Mucosa of rectum (tissue), 2 donors: ENCODE measurements around the gene JKAMP.

Experiments used
- H3K27ac ChIP-seq, 2 donors: one replicate each; pipeline ENCODE4 v1.7.0; 2013; ENCODE audit warnings: inconsistent platforms in 2 of 2, low read depth in 2 of 2, low read length in 2 of 2
- H3K27me3 ChIP-seq, 2 donors: one replicate each; pipeline ENCODE4 v1.7.0; 2013; ENCODE audit warnings: low read length in 2 of 2; ENCODE audit not compliant: control insufficient read depth in 2 of 2, insufficient read depth in 2 of 2
- H3K36me3 ChIP-seq, 2 donors: one replicate each; pipeline ENCODE4 v1.7.0; 2013; ENCODE audit warnings: low read length in 2 of 2; ENCODE audit not compliant: control insufficient read depth in 2 of 2, insufficient read depth in 2 of 2
- H3K4me1 ChIP-seq, 2 donors: one replicate each; pipeline ENCODE4 v1.7.0; 2013; ENCODE audit warnings: low read length in 2 of 2, mild to moderate bottlenecking in 1 of 2; ENCODE audit not compliant: control insufficient read depth in 2 of 2, insufficient read depth in 2 of 2
- H3K4me3 ChIP-seq, 2 donors: one replicate each; pipeline ENCODE4 v1.7.0; 2013; ENCODE audit warnings: low read length in 2 of 2
- H3K9ac ChIP-seq, 2 donors: one replicate each; pipeline ENCODE4 v1.7.0; 2013; ENCODE audit warnings: low read length in 2 of 2, low read depth in 1 of 2, mild to moderate bottlenecking in 1 of 2
- H3K9me3 ChIP-seq, 2 donors: one replicate each; pipeline ENCODE4 v1.7.0; 2013; ENCODE audit warnings: low read length in 2 of 2; ENCODE audit not compliant: control insufficient read depth in 2 of 2
- donor health status: healthy.
- donor health status: Normal muscosa, but diverticular disease.

Gene JKAMP

DNA sequence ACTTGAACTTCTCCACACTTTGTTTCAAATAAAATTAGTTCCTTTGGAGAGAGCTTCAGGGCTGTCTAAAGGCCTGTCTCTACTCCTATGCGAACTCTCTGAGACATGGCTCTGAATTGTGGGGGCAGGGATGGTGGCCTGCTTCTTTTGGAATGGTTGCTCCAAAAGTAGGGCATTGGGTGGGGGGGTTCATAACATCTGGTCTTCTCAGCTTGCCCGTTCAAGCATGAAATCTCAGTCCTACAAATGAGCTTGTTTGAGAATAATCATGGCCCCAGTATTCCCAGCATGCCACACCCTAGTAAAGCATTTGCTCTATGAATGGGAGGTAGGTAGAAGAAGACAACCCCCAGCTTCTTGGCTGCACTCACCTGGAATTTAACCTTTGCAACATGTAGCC, 25.8 kb upstream of the JKAMP start:
- H3K27me3 ChIP-seq = no peaks in the 10 kb centered on the region
- H3K9me3 ChIP-seq = no peaks in the 10 kb centered on the region
- H3K27ac ChIP-seq = no peak overlapping the region
- peaks cover 0 to 2% of the 10 kb centered on the region in 2 donors for H3K36me3 ChIP-seq
- no peak overlapping the region for H3K4me3 ChIP-seq
- no peaks in the 10 kb centered on the region for H3K4me1 ChIP-seq
- no peak overlapping the region for H3K9ac ChIP-seq

DNA sequence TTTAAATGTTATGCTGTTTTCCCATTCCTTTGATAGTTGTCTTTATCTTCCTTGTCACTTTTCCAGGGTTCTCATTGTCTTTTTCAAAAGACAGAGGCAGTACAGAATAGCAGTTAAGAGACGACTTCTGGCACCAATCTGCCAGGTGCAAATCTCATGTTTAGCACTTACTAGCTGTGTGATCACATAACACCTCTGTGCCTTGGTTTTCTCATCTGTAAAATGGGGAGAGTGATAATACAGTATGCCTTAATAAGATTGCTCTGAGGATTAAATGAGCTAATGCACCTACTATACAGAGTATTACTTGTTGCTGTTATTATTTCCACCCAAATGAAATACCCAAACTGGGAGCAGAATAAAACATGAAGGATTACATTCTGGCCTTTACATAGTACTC, 23.9 kb upstream of the JKAMP start:
- H3K27me3 ChIP-seq = no peaks in the 10 kb centered on the region
- no peaks in the 10 kb centered on the region for H3K9me3 ChIP-seq
- no peak overlapping the region for H3K4me3 ChIP-seq
- H3K27ac ChIP-seq = no peak overlapping the region
- H3K36me3 ChIP-seq = peaks cover 0 to 2% of the 10 kb centered on the region in 2 donors
- peaks cover 6 to 8% of the 10 kb centered on the region in 2 donors for H3K4me1 ChIP-seq
- no peak overlapping the region for H3K9ac ChIP-seq

DNA sequence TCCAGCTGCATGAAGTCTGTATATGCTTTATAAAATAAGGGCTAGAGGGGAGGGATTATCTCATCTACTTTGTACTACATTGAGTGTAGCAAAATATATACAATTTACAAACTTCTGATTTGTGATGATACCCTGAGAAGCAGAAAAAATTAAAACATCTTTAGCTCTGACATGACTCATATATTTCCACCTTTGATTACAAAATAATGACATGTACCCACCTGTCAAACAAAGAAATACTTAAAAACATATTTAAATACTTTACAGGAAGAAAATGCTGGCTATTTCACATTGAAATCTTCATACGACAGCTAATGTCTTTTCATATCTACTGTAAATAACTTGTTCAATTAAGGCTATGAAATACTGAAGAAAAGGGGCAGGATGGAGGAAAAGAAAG, 22.4 kb upstream of the JKAMP start:
- H3K27me3 ChIP-seq = no peaks in the 10 kb centered on the region
- H3K36me3 ChIP-seq = no peaks in the 10 kb centered on the region
- H3K27ac ChIP-seq = no peak overlapping the region
- no peak overlapping the region for H3K9ac ChIP-seq
- H3K9me3 ChIP-seq = no peaks in the 10 kb centered on the region
- H3K4me3 ChIP-seq = no peak overlapping the region
- peaks cover 6 to 8% of the 10 kb centered on the region in 2 donors for H3K4me1 ChIP-seq

DNA sequence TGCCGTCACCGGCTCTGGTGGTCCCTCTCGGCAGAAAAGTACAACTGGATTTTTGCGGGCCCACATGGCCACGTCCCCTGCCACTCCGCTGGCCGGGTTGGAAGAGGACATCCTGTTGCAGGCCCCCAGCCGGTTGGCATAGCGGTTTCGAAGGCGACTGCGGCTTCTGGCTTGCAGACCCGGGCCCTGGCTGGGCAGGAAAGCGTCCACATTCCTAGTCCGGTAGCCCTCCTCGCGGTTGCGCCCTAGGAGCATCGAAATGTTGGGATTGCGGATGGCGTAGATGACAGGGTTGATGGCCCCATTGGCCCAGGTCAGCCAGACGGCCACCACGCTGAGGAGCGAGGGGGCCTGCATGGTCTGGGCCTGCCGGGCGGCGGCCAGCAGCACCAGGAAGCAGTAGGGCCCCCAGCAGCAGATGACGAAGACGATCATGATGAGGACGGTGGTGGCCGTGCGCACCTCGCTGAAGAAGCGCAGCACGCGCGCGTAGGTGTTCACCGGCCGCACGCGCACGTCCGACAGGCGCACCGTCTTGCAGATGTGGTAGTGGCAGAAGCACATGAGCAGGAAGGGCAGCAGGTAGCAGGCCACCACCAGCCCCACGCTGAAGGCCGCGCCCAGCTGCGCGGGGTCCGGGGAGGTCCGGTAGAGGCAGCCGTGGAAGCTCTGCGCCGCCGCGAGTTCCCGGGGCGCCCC, 20.4 kb upstream of the JKAMP start:
- Histone ChIP-seq H3K27ac (peak overlapping the region; percentile 16 to 24), H3K9me3 (no peaks in the 10 kb centered on the region), H3K9ac (peak overlapping the region in 1 of 2 donors; percentile 53), H3K36me3 (no peaks in the 10 kb centered on the region), H3K4me1 (peaks cover 6 to 8% of the 10 kb centered on the region in 2 donors), H3K4me3 (peak overlapping the region; percentile 73 to 74), H3K27me3 (no peaks in the 10 kb centered on the region)

DNA sequence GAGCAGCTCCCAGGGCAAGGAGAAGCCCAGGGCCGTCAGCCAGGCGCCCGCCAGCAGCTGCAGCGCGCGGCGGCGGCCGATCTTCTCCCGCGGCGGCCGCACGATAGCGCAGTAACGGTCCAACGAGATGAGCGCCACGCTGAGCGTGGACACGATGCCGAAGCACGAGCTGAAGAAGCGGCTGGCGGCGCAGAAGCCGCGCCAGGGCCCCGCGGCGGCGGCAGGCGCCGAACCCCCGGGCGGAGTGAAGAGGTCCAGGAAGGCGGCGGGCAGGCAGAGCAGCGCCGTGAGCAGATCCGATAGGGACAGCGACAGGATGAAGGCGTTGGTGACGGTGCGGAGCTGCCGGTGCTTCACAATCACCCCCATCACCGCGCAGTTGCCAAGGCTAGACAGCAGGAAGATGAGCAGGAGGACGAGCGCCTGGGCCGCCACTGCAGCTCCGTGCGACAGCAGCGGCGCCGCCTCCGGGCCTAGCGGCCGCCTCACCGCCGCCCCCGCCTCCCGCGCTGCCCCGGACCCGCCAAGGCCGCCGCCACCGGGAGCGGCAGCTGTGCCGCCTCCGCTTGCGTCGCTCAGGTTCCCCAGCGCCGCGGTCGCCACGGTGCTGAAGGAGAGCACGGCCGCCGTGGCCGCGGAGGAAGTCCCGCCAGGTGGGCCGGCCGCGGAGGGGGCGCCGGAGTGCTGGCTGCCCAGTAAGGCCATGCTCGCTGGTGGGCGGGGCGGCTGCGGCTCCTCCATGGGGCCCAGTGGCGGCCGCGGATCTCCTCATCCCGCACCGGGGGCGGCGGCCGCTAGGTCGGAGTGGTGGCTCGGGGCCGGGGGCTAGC, 19.6 kb upstream of the JKAMP start:
- Histone ChIP-seq H3K27ac (peak overlapping the region; percentile 16 to 24), H3K9me3 (no peaks in the 10 kb centered on the region), H3K9ac (peak overlapping the region in 1 of 2 donors; percentile 53), H3K4me3 (peak overlapping the region; percentile 73 to 74), H3K4me1 (peaks cover 6 to 8% of the 10 kb centered on the region in 2 donors), H3K36me3 (no peaks in the 10 kb centered on the region), H3K27me3 (no peaks in the 10 kb centered on the region)

DNA sequence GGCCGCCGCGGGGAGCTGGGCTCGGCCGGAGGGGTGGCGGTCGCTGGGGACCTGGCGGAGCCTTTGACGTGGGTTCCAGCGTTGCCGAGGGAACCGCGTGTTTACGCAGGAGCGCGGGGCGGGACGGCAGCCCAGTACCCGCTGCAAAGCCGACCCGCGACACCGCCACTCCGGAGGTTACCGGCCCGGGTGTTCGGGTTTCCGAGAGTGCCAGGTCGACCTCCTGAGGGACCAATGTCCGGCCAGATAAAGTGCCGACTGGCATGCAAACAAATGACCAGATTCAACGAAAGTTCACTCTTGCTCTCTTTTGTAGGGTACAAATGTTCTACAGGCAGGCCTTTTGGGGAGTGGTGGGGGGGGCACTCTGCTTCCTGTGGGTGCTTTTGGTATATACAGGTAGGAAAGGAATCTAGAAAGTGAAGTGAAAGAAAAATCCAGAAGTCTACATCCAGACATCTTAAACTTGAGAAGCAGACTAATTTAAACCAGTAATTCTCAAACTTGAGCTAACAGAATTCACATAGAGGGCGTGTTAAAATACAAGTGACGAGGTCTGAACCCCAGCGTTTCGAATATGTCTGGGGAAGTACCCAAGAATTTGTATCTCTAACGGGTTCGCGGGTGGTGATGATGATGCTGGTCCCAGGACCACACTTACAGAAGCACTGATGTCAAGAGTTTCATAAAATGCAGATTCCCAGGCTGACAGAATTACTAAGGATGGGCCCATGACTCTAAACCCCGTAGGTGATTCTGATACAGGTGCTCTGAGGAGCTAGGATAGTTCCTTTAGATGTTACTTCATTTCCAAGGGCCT, 18.8 kb upstream of the JKAMP start, which contains the start of gene GPR135:
GPR135 (minus strand) TSS at position 65 of the 820 bp plus-strand sequence. CDS start 154 bp downstream, outside the sequence.
- Histone ChIP-seq H3K9ac (peak within 1 kb of the TSS in 1 of 2 donors; percentile 53), H3K36me3 (no peaks in the 10 kb centered on the region), H3K27me3 (no peaks in the 10 kb centered on the region)

DNA sequence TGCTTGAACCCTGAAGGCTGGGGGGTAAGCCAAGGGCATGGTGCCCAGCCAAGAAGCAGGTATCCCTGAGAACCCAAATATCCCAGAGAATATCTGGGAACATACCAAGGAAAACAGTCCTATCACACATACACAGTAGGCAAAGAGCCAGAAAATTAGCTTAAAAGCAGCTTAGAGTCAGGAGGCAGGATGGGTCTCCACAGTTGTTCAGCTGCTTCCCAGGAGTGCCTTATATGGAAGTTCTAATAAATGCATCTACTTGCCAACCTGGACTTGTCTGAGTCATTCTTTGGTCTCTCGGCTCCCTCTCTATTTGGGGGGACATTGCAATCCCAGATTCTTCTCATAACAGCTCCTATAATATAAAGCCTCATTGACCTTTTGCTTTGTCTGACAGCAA, 10.1 kb upstream of the JKAMP start:
- Histone ChIP-seq H3K27me3 (no peaks in the 10 kb centered on the region), H3K4me1 (no peaks in the 10 kb centered on the region), H3K4me3 (no peak overlapping the region), H3K9ac (no peak overlapping the region), H3K9me3 (no peaks in the 10 kb centered on the region), H3K36me3 (peaks cover 26 to 27% of the 10 kb centered on the region in 2 donors), H3K27ac (no peak overlapping the region)

More for the DNA sequence above, 18.8 kb upstream of the JKAMP start, which contains the start of gene GPR135:
- Histone ChIP-seq H3K27ac (peak within 1 kb of the TSS; percentile 16 to 24), H3K4me3 (peak within 1 kb of the TSS; percentile 73 to 74), H3K9me3 (no peaks in the 10 kb centered on the region), H3K4me1 (peaks cover 6 to 8% of the 10 kb centered on the region in 2 donors)

DNA sequence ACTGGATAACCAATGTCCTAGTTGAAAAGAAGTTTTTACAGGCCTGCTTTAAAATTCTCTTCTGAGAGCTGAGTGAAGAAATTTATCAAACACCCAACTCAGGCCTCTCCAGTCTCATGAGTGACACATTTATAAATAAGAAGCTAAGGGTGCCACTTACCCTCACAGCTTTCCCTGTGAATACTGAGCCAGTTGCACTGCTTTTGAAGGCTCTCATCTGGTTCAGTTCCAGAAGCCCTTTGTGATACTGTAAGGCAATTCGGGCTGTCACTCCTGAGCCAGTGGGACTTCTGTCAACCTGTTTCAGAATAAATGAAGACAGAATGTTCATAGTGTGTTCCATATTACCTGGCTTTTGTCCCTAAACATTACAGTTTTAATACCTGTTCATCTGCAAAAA, 8.6 kb upstream of the JKAMP start:
- Histone ChIP-seq H3K27me3 (no peaks in the 10 kb centered on the region), H3K36me3 (peaks cover 26 to 27% of the 10 kb centered on the region in 2 donors), H3K9me3 (no peaks in the 10 kb centered on the region), H3K4me1 (peaks cover 0 to 3% of the 10 kb centered on the region in 2 donors), H3K4me3 (no peak overlapping the region), H3K9ac (no peak overlapping the region), H3K27ac (no peak overlapping the region)

DNA sequence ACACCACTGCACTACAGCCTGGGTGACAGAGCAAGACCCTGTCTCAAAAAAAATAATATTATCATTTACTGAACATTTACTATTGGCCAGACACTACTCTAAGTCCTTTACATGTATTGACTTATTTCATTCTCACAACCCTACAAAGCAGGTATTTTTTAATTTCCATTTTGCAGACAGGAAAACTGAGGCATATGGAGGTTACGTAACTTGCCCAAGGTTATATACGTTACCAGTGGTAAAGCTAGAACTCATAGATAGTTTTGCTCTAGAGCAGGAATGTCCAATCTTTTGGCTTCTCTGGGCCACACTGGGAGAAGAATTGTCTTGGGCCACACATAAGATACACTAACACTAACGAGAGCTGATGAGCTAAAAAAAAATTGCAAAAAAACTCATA, 5.8 kb upstream of the JKAMP start:
- H3K4me3 ChIP-seq = no peak overlapping the region
- no peaks in the 10 kb centered on the region for H3K9me3 ChIP-seq
- H3K27me3 ChIP-seq = no peaks in the 10 kb centered on the region
- H3K27ac ChIP-seq = no peak overlapping the region
- H3K4me1 ChIP-seq = peaks cover 16 to 17% of the 10 kb centered on the region in 2 donors
- H3K36me3 ChIP-seq = peaks cover 21 to 24% of the 10 kb centered on the region in 2 donors
- no peak overlapping the region for H3K9ac ChIP-seq
